ENCODE data around the gene TNFAIP3. TPM values are rescaled to one million over a fixed set of nuclear protein-coding genes. Genes with fewer than 3 reads are reported as not detected.

Gene TNFAIP3
- total RNA-seq, 1 donor from 2014 or later, result 68.9 TPM

- Mint-ChIP-seq H3K36me3 (peaks cover 5% of the 10 kb centered on the region), H3K9me3 (peaks cover 32% of the 10 kb centered on the region), H3K27me3 (ENCODE audit: low read depth) (peaks cover 9% of the 10 kb centered on the region), H3K4me3 (no peak overlapping the region), H3K27ac (no peak overlapping the region), H3K4me1 (peaks cover 3% of the 10 kb centered on the region)
- TF ChIP-seq CTCF (IDR thresholded peaks at IDR 0.05; ENCODE audit: unreplicated experiment), result no peak
- no peak for DNase-seq (ENCODE audit: low spot score in 2 of 2, unreplicated experiment in 2 of 2)
Observed at GRCh38 chr6:137914530-137915193, 47.6 kb downstream of the TNFAIP3 start.

- Mint-ChIP-seq H3K4me3 (no peak overlapping the region), H3K27me3 (ENCODE audit: low read depth) (no peaks in the 10 kb centered on the region), H3K9me3 (peaks cover 32% of the 10 kb centered on the region), H3K36me3 (peaks cover 5% of the 10 kb centered on the region), H3K4me1 (peaks cover 3% of the 10 kb centered on the region), H3K27ac (no peak overlapping the region)
- DNase-seq (ENCODE audit: low spot score in 2 of 2, unreplicated experiment in 2 of 2), result no peak
- no peak for TF ChIP-seq CTCF (IDR thresholded peaks at IDR 0.05; ENCODE audit: unreplicated experiment)
Observed at GRCh38 chr6:137915790-137916189, 48.7 kb downstream of the TNFAIP3 start.

GRCh38 chr6:137917551-137918325, 50.7 kb downstream of the TNFAIP3 start:
- DNase-seq (ENCODE audit: low spot score in 2 of 2, unreplicated experiment in 2 of 2), result no peak
- peaks cover 5% of the 10 kb centered on the region for H3K36me3 Mint-ChIP-seq
- H3K4me3 Mint-ChIP-seq, result no peak overlapping the region
- no peak overlapping the region for H3K27ac Mint-ChIP-seq
- TF ChIP-seq CTCF (IDR thresholded peaks at IDR 0.05; ENCODE audit: unreplicated experiment), result no peak
- no peaks in the 10 kb centered on the region for H3K27me3 Mint-ChIP-seq (ENCODE audit: low read depth)
- H3K9me3 Mint-ChIP-seq, result peaks cover 31% of the 10 kb centered on the region
- peaks cover 3% of the 10 kb centered on the region for H3K4me1 Mint-ChIP-seq

- Mint-ChIP-seq H3K27me3 (ENCODE audit: low read depth) (no peaks in the 10 kb centered on the region), H3K27ac (no peak overlapping the region), H3K36me3 (no peaks in the 10 kb centered on the region), H3K4me3 (no peak overlapping the region), H3K9me3 (peaks cover 15% of the 10 kb centered on the region), H3K4me1 (peaks cover 10% of the 10 kb centered on the region)
- no peak for TF ChIP-seq CTCF (IDR thresholded peaks at IDR 0.05; ENCODE audit: unreplicated experiment)
- no peak for DNase-seq (ENCODE audit: low spot score in 2 of 2, unreplicated experiment in 2 of 2)
Observed at GRCh38 chr6:137919502-137919823, 52.4 kb downstream of the TNFAIP3 start.

- Mint-ChIP-seq H3K27ac (no peak overlapping the region), H3K4me1 (peaks cover 13% of the 10 kb centered on the region), H3K27me3 (ENCODE audit: low read depth) (no peaks in the 10 kb centered on the region), H3K4me3 (no peak overlapping the region), H3K9me3 (peaks cover 9% of the 10 kb centered on the region), H3K36me3 (no peaks in the 10 kb centered on the region)
- no peak for TF ChIP-seq CTCF (IDR thresholded peaks at IDR 0.05; ENCODE audit: unreplicated experiment)
- no peak for DNase-seq (ENCODE audit: low spot score in 2 of 2, unreplicated experiment in 2 of 2)
Observed at GRCh38 chr6:137919837-137920730, 53.0 kb downstream of the TNFAIP3 start.

All from mesothelial cell of epicardium (in vitro differentiated cells).